Thyroid gland (tissue), 4 donors: ENCODE results near the gene KICS2.

ENCODE experiments used
- POLR2A ChIP-seq, 2 donors: fragments of 450-650 bp; IDR thresholded peaks; one replicate each; pipeline ENCODE4 v1.6.1; 2017; ENCODE audit warnings: antibody characterized with exemption in 2 of 2, mild to moderate bottlenecking in 2 of 2, moderate library complexity in 1 of 2
- TF ChIP-seq, protein P1 (sequence below), 6 experiments: fragments of 200-600 bp in 3 of 6; fragments of 450-650 bp in 3 of 6; sonication (generic) in 3 of 6; IDR thresholded peaks; one replicate each; pipeline ENCODE4 v1.5.1; 2016 to 2019; ENCODE audit warnings: antibody characterized with exemption in 6 of 6, mild to moderate bottlenecking in 2 of 6, inconsistent platforms in 1 of 6, moderate library complexity in 1 of 6

GRCh38 chr12:64236549-64236948 lies 14.5 kb upstream of the KICS2 start:
- TF ChIP-seq, protein P1, sequence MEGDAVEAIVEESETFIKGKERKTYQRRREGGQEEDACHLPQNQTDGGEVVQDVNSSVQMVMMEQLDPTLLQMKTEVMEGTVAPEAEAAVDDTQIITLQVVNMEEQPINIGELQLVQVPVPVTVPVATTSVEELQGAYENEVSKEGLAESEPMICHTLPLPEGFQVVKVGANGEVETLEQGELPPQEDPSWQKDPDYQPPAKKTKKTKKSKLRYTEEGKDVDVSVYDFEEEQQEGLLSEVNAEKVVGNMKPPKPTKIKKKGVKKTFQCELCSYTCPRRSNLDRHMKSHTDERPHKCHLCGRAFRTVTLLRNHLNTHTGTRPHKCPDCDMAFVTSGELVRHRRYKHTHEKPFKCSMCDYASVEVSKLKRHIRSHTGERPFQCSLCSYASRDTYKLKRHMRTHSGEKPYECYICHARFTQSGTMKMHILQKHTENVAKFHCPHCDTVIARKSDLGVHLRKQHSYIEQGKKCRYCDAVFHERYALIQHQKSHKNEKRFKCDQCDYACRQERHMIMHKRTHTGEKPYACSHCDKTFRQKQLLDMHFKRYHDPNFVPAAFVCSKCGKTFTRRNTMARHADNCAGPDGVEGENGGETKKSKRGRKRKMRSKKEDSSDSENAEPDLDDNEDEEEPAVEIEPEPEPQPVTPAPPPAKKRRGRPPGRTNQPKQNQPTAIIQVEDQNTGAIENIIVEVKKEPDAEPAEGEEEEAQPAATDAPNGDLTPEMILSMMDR (IDR thresholded peaks at IDR 0.05) = peak in 4 of 6 experiments; percentile 12 to 45 (median 34)
- no peak for TF ChIP-seq POLR2A (IDR thresholded peaks at IDR 0.05)
